HCT116 (cell line): ENCODE results near the gene WNT7B. TPM values are rescaled to one million over a fixed set of nuclear protein-coding genes. Genes with fewer than 3 reads are reported as not detected.
"Not testable (repeated sequence)": the region's sequence is repeated elsewhere in the genome, so short reads cannot be mapped to it uniquely, and the experiment has no call there.

ENCODE experiments used
- ATAC-seq: fragments of 200-7000 bp; cut with Tn5 transposase; 2 replicates; pipeline ENCODE4 v1.9.1; 2020; ENCODE audit warnings: mild to moderate bottlenecking, moderate library complexity
- BruUV-seq: library from RNA; stranded (reverse); fragments of 400-500 nt; replicated peaks from 2 replicates; lab custom pipeline; 2021; lab: Mats Ljungman, UMichigan
- CTCF ChIA-PET: fragments of 300-600 bp; sonication (Branson Sonifier 250); formaldehyde crosslinking; loops from one replicate; lab custom pipeline; 2021; ENCODE audit warnings: antibody characterized with exemption; lab: Charles Lee
- POLR2A ChIA-PET: fragments of 300-600, 350-600 bp; sonication (Branson Sonifier 250); formaldehyde crosslinking; loops from one replicate; lab custom pipeline; 2021; ENCODE audit warnings: antibody characterized with exemption; lab: Charles Lee
- RAD21 ChIA-PET, 2 experiments: fragments of 300-600 bp; sonication (Branson Sonifier 250); formaldehyde crosslinking; loops; one replicate each; lab custom pipeline; 2023; ENCODE audit warnings: low total read pairs in 2 of 2; ENCODE audit not compliant: uncharacterized antibody in 2 of 2, unreplicated experiment in 2 of 2, low non-redundant PET in 1 of 2; lab: Charles Lee
- DNase-seq: peaks from one replicate; pipeline ENCODE4 v3.0.0-alpha.2; 2010; ENCODE audit warnings: low read depth, low spot score
- H2AFZ ChIP-seq: fragments of 200-600 bp; shearing (Covaris generic), sonication (generic); 2 replicates; pipeline ENCODE4 v1.6.1; 2017; ENCODE audit warnings: low read depth, mixed run types, mixed read lengths, antibody characterized with exemption, low read length; ENCODE audit not compliant: poor library complexity, severe bottlenecking
- H3K27ac ChIP-seq: 2 replicates; pipeline ENCODE4 v1.5.1; 2012; ENCODE audit warnings: low read depth, low read length
- H3K27me3 ChIP-seq: fragments of 200-600 bp; sonication (generic); 2 replicates; pipeline ENCODE4 v1.6.1; 2016; ENCODE audit warnings: mixed run types, low read length, mixed read lengths; ENCODE audit not compliant: insufficient read depth
- H3K36me3 ChIP-seq, 2 experiments: fragments of 200-500 bp in 1 of 2; fragments of 200-600 bp in 1 of 2; sonication (Bioruptor generic) in 1 of 2; sonication (generic) in 1 of 2; 2 replicates each; pipeline versions ENCODE4 v1.5.1 to v1.6.1; 2014 to 2016; ENCODE audit warnings: low read length in 2 of 2, inconsistent platforms in 1 of 2, mixed read lengths in 1 of 2, mixed run types in 1 of 2; ENCODE audit not compliant: insufficient read depth in 2 of 2, control insufficient read depth in 1 of 2
- H3K4me1 ChIP-seq, 2 experiments: fragments of 200-600 bp in 1 of 2; sonication (generic) in 1 of 2; 2 replicates each; pipeline versions ENCODE4 v1.5.1 to v1.6.1; 2012 to 2017; ENCODE audit warnings: low read length in 2 of 2, inconsistent platforms in 1 of 2, mild to moderate bottlenecking in 1 of 2, mixed read lengths in 1 of 2, mixed run types in 1 of 2, moderate library complexity in 1 of 2; ENCODE audit not compliant: insufficient read depth in 2 of 2, control insufficient read depth in 1 of 2
- H3K4me2 ChIP-seq: fragments of 200-600 bp; sonication (generic); 2 replicates; pipeline ENCODE4 v1.6.1; 2017; ENCODE audit warnings: mixed run types, low read length, mixed read lengths
- H3K4me3 ChIP-seq, 2 experiments: fragments of 200-600 bp in 1 of 2; sonication (generic) in 1 of 2; replicated peaks in 1 of 2; 2 replicates each; pipeline ENCODE4 v1.5.1; 2011 to 2016; ENCODE audit warnings: low read length in 2 of 2, control low read depth in 1 of 2, low read depth in 1 of 2, mild to moderate bottlenecking in 1 of 2, mixed read lengths in 1 of 2, mixed run types in 1 of 2
- H3K79me2 ChIP-seq: fragments of 200-600 bp; sonication (generic); 2 replicates; pipeline ENCODE4 v1.6.1; 2017; ENCODE audit warnings: mild to moderate bottlenecking, mixed run types, low read length, moderate library complexity, mixed read lengths; ENCODE audit not compliant: insufficient read depth
- H3K9ac ChIP-seq: fragments of 200-600 bp; sonication (generic); 2 replicates; pipeline ENCODE4 v1.6.1; 2016; ENCODE audit warnings: low read length, mixed read lengths
- H3K9me2 ChIP-seq: fragments of 200-600 bp; sonication (generic), shearing (Covaris generic); 2 replicates; pipeline ENCODE4 v1.6.1; 2017; ENCODE audit warnings: mixed run types, mild to moderate bottlenecking, moderate library complexity; ENCODE audit not compliant: insufficient read depth
- H3K9me3 ChIP-seq, 2 experiments: fragments of 200-500 bp in 1 of 2; fragments of 200-600 bp in 1 of 2; sonication (Bioruptor generic) in 1 of 2; sonication (generic) in 1 of 2; 2 replicates each; pipeline ENCODE4 v1.6.1; 2014 to 2017; ENCODE audit warnings: low read length in 2 of 2, mixed read lengths in 2 of 2, inconsistent platforms in 1 of 2, low read depth in 1 of 2, mild to moderate bottlenecking in 1 of 2, mixed run types in 1 of 2, moderate library complexity in 1 of 2; ENCODE audit not compliant: control insufficient read depth in 1 of 2, insufficient read depth in 1 of 2
- H4K20me1 ChIP-seq: fragments of 200-600 bp; sonication (generic), shearing (Covaris generic); 2 replicates; pipeline ENCODE4 v1.6.1; 2017; ENCODE audit warnings: mixed run types, mild to moderate bottlenecking, moderate library complexity; ENCODE audit not compliant: insufficient read depth
- POLR2A ChIP-seq: IDR thresholded peaks from 2 replicates; pipeline ENCODE4 v1.7.0; 2011; ENCODE audit warnings: borderline replicate concordance; ENCODE audit not compliant: insufficient read depth, insufficient read length; ENCODE audit errors: extremely low read depth
- POLR2AphosphoS5 ChIP-seq: IDR thresholded peaks from 2 replicates; pipeline ENCODE4 v1.6.1; 2011; ENCODE audit warnings: mild to moderate bottlenecking, low read depth, low read length, moderate library complexity
- intact Hi-C: fragments of 100-400 bp; cut with micrococcal nuclease; formaldehyde crosslinking; loops from 2 replicates; pipeline ENCODE4 v1.10.0; 2022
- total RNA-seq: library from RNA; stranded (reverse); gene quantifications from one replicate; pipeline ENCODE4 v1.2.1, GENCODE V29; 2021; ENCODE audit not compliant: unreplicated experiment
- TF ChIP-seq, protein P1 (sequence below), 3 experiments: fragments of 200-600 bp in 1 of 3; sonication (generic) in 1 of 3; IDR thresholded peaks in 2 of 3; conservative IDR thresholded peaks in 1 of 3; 2 replicates each; pipeline ENCODE4 v1.5.1; 2012 to 2017; ENCODE audit warnings: low read depth in 2 of 3, low read length in 2 of 3, antibody characterized with exemption in 1 of 3, borderline replicate concordance in 1 of 3, control low read depth in 1 of 3, mild to moderate bottlenecking in 1 of 3, mixed read lengths in 1 of 3, mixed run types in 1 of 3, moderate library complexity in 1 of 3; ENCODE audit not compliant: insufficient read depth in 1 of 3

Gene WNT7B
- total RNA-seq, 1 experiment from 2014 or later, result 10.5 TPM

DNA sequence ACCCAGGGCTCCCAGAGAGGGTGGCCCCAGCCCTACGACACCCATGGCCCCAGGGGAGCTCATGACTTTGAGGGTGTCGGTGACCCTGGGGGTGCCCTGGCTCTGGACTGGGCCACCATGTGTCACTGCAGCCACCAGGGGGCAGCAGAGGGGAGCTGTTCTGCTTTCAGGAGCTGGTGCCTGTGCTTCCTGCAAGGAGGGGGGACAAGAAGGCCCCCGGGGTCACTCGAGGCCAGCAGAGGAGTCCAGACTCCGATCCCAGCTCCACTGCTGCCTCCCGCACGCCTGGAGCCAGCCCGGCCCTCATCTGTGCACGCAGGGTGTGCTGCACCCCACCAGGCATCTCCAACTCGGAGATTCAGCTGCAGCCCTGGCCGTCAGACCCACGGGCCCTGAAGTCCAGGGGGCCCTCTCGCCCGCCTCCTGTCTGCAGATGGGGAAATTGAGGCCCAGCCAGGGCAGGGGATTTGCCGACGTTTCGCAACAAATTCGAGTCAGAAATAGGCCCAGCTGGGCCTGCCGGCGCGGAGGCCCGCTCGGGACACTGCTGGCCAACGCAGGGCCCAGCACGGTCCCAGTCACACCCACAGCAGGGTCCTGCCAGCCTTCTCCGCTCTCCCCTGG lies 29.5 kb upstream of the WNT7B start:
- peaks cover 4 to 19% of the 10 kb centered on the region in 2 experiments; a peak in 2 of 4 replicates for H3K9me3 ChIP-seq

DNA sequence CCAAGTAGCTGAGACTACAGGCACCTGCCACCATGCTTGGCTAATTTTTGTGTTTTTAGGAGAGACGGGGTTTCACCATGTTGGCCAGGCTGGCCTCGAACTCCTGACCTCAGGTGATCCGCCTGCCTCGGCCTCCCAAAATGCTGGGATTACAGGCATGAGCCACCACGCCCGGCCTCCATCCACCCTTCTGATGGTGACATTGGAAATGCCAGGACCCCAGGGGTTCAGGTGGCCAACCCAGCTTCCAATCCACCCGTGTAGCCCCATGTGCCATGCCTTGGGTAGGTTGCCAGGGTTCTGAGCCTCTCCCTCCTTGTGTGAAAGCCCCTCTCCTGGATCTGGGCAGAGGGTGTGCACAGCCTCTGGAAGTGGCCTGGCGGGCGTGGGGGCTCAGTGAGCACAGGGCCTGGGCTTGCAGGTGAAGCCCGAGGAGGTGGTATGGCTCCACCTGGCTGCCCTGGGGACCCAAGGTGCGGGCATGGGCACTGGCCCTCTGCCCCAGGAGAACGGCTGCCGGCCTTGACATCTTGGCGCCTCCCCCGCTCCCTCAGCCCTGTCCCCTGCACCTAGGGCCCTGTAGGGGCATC lies 28.2 kb upstream of the WNT7B start:
- intact Hi-C loops, H3K27me3 ChIP-seq, H3K9me2 ChIP-seq, H3K79me2 ChIP-seq, DNase-seq, H3K4me2 ChIP-seq, H3K36me3 ChIP-seq, H2AFZ ChIP-seq, H3K4me3 ChIP-seq, ATAC-seq, H3K9ac ChIP-seq, BruUV-seq, H4K20me1 ChIP-seq, H3K9me3 ChIP-seq, H3K27ac ChIP-seq: not testable (repeated sequence)
- ChIA-PET RAD21 (interaction anchor here (0.7 to 2.5 kb wide), 4 partner anchors 31 to 112 kb away, joined by 3 to 21 read pairs (median 16); no protein-coding TSS in a partner anchor), CTCF (interaction anchor here (1.2 to 3.8 kb wide), 10 partner anchors 9 to 113 kb away, joined by 4 to 151 read pairs (median 16); no protein-coding TSS in a partner anchor), POLR2A (interaction anchor here (1.8 kb wide), 1 partner anchor 31 kb away, joined by 15 read pairs; no protein-coding TSS in a partner anchor)
- peaks cover 25 to 46% of the 10 kb centered on the region in 2 experiments for H3K4me1 ChIP-seq

More for the DNA sequence above, 29.5 kb upstream of the WNT7B start:
- TF ChIP-seq, protein P1, sequence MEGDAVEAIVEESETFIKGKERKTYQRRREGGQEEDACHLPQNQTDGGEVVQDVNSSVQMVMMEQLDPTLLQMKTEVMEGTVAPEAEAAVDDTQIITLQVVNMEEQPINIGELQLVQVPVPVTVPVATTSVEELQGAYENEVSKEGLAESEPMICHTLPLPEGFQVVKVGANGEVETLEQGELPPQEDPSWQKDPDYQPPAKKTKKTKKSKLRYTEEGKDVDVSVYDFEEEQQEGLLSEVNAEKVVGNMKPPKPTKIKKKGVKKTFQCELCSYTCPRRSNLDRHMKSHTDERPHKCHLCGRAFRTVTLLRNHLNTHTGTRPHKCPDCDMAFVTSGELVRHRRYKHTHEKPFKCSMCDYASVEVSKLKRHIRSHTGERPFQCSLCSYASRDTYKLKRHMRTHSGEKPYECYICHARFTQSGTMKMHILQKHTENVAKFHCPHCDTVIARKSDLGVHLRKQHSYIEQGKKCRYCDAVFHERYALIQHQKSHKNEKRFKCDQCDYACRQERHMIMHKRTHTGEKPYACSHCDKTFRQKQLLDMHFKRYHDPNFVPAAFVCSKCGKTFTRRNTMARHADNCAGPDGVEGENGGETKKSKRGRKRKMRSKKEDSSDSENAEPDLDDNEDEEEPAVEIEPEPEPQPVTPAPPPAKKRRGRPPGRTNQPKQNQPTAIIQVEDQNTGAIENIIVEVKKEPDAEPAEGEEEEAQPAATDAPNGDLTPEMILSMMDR (IDR thresholded peaks at IDR 0.05 in 2 of 3, conservative IDR thresholded peaks at IDR 0.05 in 1 of 3; ENCODE audit: borderline replicate concordance in 1 of 3, insufficient read depth in 1 of 3, low read depth in 2 of 3, low read length in 2 of 3), result peak in 2 of 3 experiments; percentile 82 to 94; a peak in 4 of 6 replicates
- TF ChIP-seq POLR2A, result no peak
- TF ChIP-seq POLR2AphosphoS5, result peak; percentile 22; the same call in 1 of the 2 replicates
- no peaks in the 10 kb centered on the region for H3K36me3 ChIP-seq
- H3K4me3 ChIP-seq, result peak overlapping the region; percentile 46 to 63
- H4K20me1 ChIP-seq, result no peaks in the 10 kb centered on the region
- H2AFZ ChIP-seq, result no peak overlapping the region
- ATAC-seq (peak; percentile 74), DNase-seq (peak; percentile 60)
- no peaks in the 10 kb centered on the region for H3K9me2 ChIP-seq
- peak overlapping the region; percentile 98 for H3K27ac ChIP-seq
- BruUV-seq, result TSS peak; percentile 73
- peak overlapping the region; percentile 99 for H3K4me2 ChIP-seq
- CTCF ChIA-PET, result interaction anchor here (0.7 to 3.8 kb wide), 29 partner anchors 9 to 328 kb away, joined by 3 to 151 read pairs (median 4); no protein-coding TSS in a partner anchor
- H3K9ac ChIP-seq, result peak overlapping the region; percentile 89
- intact Hi-C loops, result loop anchor here (1.0 to 2.0 kb wide), 3 partner anchors 30 to 110 kb away; no protein-coding TSS in a partner anchor
- RAD21 ChIA-PET, result interaction anchor here (0.7 to 2.6 kb wide), 9 partner anchors 30 to 111 kb away, joined by 3 to 27 read pairs (median 11); no protein-coding TSS in a partner anchor
- POLR2A ChIA-PET, result interaction anchor here (1.0 to 1.8 kb wide), 10 partner anchors 11 to 111 kb away, joined by 3 to 15 read pairs (median 4); no protein-coding TSS in a partner anchor
- H3K79me2 ChIP-seq, result no peaks in the 10 kb centered on the region
- H3K4me1 ChIP-seq, result peaks cover 25 to 46% of the 10 kb centered on the region in 2 experiments
- no peaks in the 10 kb centered on the region for H3K27me3 ChIP-seq
